Left lung (tissue), 10 donors: ENCODE results near the gene PRKN. TPM values are rescaled to one million over a fixed set of nuclear protein-coding genes. Genes with fewer than 3 reads are reported as not detected.

Experiments used
- ATAC-seq: fragments of 200-7000 bp; cut with Tn5 transposase; one replicate; pipeline ENCODE4 v1.9.1; 2020; ENCODE audit warnings: moderate library complexity
- DNase-seq, 4 donors: peaks; one replicate each; pipeline ENCODE4 v3.0.0-alpha.2; 2013 to 2020
- H3K27ac ChIP-seq, 2 donors: fragments of 200-600 bp; sonication (generic) in 1 of 2; one replicate each; pipeline versions ENCODE4 v1.5.0 to v1.8.0; 2020 to 2021
- H3K27me3 ChIP-seq, 2 donors: fragments of 200-600 bp; sonication (generic) in 1 of 2; one replicate each; pipeline versions ENCODE4 v1.5.0 to v1.8.0; 2020 to 2021
- H3K36me3 ChIP-seq, 2 donors: fragments of 200-600 bp; sonication (generic) in 1 of 2; one replicate each; pipeline versions ENCODE4 v1.5.0 to v1.8.0; 2020 to 2021
- H3K4me1 ChIP-seq, 2 donors: fragments of 200-600 bp; one replicate each; pipeline ENCODE4 v1.8.0; 2021
- H3K4me3 ChIP-seq, 2 donors: fragments of 200-600 bp; sonication (generic) in 1 of 2; one replicate each; pipeline versions ENCODE4 v1.5.0 to v1.8.0; 2020 to 2021; ENCODE audit warnings: mild to moderate bottlenecking in 1 of 2
- H3K9me3 ChIP-seq, 2 donors: fragments of 200-600 bp; sonication (generic) in 1 of 2; one replicate each; pipeline versions ENCODE4 v1.5.0 to v1.8.0; 2020 to 2021
- intact Hi-C, 2 donors: fragments of 100-400 bp; cut with DNase I; formaldehyde crosslinking; loops; one replicate each; pipeline versions ENCODE4 v1.11.2 to v1.14.2; 2022
- polyA plus RNA-seq, 6 donors: library from polyadenylated mRNA; unstranded; fragments of 120-200 nt; gene quantifications; one replicate each; pipeline ENCODE4 v1.2.1, GENCODE V29; 2013; ENCODE audit not compliant: insufficient read length in 6 of 6
- total RNA-seq, 2 donors: library from RNA; stranded (reverse); fragmentation: NEBNext Ultra II Directional; extraction: Animal tissue kit (Norgen Biotek cat#: 25700); gene quantifications; one replicate each; pipeline ENCODE4 v1.2.1, GENCODE V29; 2021
- TF ChIP-seq, protein P1 (sequence below), 2 donors: fragments of 200-600 bp; sonication (generic) in 1 of 2; IDR thresholded peaks; one replicate each; pipeline versions ENCODE4 v1.5.0 to v1.8.0; 2021; ENCODE audit warnings: antibody characterized with exemption in 2 of 2
- donor health status: DM: no; HTN: yes; CAD: no.
- donor health status: DM: no; HTN: no; CAD: no.

Gene PRKN
- total and polyA plus RNA-seq, 8 donors: 1.9 to 4.3 (median 2.5) TPM

GRCh38 chr6:161673026-161673425 lies 1054.5 kb downstream of the PRKN start:
- Histone ChIP-seq H3K27ac (no peak overlapping the region), H3K36me3 (no peaks in the 10 kb centered on the region), H3K4me3 (no peak overlapping the region), H3K9me3 (peaks cover 0 to 2% of the 10 kb centered on the region in 2 donors), H3K27me3 (no peaks in the 10 kb centered on the region), H3K4me1 (no peaks in the 10 kb centered on the region)
- DNase-seq (no peak), ATAC-seq (no peak)
- intact Hi-C loops: no loop called here
- TF ChIP-seq, protein P1, sequence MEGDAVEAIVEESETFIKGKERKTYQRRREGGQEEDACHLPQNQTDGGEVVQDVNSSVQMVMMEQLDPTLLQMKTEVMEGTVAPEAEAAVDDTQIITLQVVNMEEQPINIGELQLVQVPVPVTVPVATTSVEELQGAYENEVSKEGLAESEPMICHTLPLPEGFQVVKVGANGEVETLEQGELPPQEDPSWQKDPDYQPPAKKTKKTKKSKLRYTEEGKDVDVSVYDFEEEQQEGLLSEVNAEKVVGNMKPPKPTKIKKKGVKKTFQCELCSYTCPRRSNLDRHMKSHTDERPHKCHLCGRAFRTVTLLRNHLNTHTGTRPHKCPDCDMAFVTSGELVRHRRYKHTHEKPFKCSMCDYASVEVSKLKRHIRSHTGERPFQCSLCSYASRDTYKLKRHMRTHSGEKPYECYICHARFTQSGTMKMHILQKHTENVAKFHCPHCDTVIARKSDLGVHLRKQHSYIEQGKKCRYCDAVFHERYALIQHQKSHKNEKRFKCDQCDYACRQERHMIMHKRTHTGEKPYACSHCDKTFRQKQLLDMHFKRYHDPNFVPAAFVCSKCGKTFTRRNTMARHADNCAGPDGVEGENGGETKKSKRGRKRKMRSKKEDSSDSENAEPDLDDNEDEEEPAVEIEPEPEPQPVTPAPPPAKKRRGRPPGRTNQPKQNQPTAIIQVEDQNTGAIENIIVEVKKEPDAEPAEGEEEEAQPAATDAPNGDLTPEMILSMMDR (IDR thresholded peaks at IDR 0.05): no peak

GRCh38 chr6:161671117-161671516 lies 1056.4 kb downstream of the PRKN start:
- Histone ChIP-seq H3K4me3 (no peak overlapping the region), H3K36me3 (no peaks in the 10 kb centered on the region), H3K27ac (no peak overlapping the region), H3K9me3 (peaks cover 0 to 2% of the 10 kb centered on the region in 2 donors), H3K4me1 (no peaks in the 10 kb centered on the region), H3K27me3 (no peaks in the 10 kb centered on the region)
- ATAC-seq (no peak), DNase-seq (no peak)
- TF ChIP-seq, protein P1 (IDR thresholded peaks at IDR 0.05): no peak
- intact Hi-C loops: no loop called here

GRCh38 chr6:161668665-161669064 lies 1058.9 kb downstream of the PRKN start:
- H3K4me1 ChIP-seq: no peaks in the 10 kb centered on the region
- H3K4me3 ChIP-seq: no peak overlapping the region
- peaks cover 0 to 8% of the 10 kb centered on the region in 2 donors for H3K9me3 ChIP-seq
- H3K36me3 ChIP-seq: no peaks in the 10 kb centered on the region
- ATAC-seq (no peak), DNase-seq (no peak)
- TF ChIP-seq, protein P1 (IDR thresholded peaks at IDR 0.05): no peak
- intact Hi-C loops: no loop called here
- no peak overlapping the region for H3K27ac ChIP-seq
- H3K27me3 ChIP-seq: no peaks in the 10 kb centered on the region

GRCh38 chr6:161667957-161668356 lies 1059.6 kb downstream of the PRKN start:
- Histone ChIP-seq H3K36me3 (no peaks in the 10 kb centered on the region), H3K27ac (no peak overlapping the region), H3K9me3 (peaks cover 0 to 13% of the 10 kb centered on the region in 2 donors), H3K27me3 (no peaks in the 10 kb centered on the region), H3K4me3 (no peak overlapping the region), H3K4me1 (no peaks in the 10 kb centered on the region)
- TF ChIP-seq, protein P1 (IDR thresholded peaks at IDR 0.05): no peak
- no peak for ATAC-seq
- intact Hi-C loops: no loop called here
- no peak for DNase-seq

DNA sequence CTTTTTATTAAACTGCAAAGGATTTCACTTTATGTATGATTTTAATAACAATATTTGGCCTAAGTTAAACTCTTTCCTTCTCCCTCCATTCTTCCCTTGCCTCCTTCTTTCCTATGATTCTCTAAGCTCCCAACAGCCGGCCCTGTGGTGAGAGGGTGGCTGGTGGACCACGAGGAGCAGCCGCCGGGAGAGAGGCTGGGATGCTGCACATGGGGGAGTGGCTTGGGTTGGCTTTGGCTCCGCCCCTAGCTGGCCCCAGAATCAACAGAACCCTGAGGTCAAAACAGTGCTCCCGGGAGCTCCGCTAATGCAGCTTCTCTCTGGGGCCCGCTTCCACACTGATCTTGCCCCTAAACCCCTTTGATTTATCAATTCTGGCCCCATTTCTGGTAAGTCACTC lies 1063.9 kb downstream of the PRKN start:
- Histone ChIP-seq H3K27ac (no peak overlapping the region), H3K27me3 (no peaks in the 10 kb centered on the region), H3K4me3 (no peak overlapping the region), H3K4me1 (no peaks in the 10 kb centered on the region), H3K9me3 (peaks cover 0 to 18% of the 10 kb centered on the region in 2 donors), H3K36me3 (no peaks in the 10 kb centered on the region)
- TF ChIP-seq, protein P1 (IDR thresholded peaks at IDR 0.05): no peak
- no peak for ATAC-seq
- DNase-seq: no peak
- intact Hi-C loops: no loop called here
